H1 (cell line): ENCODE measurements around the gene FAU. TPM values are rescaled to one million over a fixed set of nuclear protein-coding genes. Genes with fewer than 3 reads are reported as not detected.

ENCODE experiments used
- CTCF ChIA-PET: fragments of 300-600 bp; sonication (Branson Sonifier 250); formaldehyde crosslinking; loops from one replicate; lab custom pipeline; 2021; ENCODE audit not compliant: partially characterized antibody; lab: Charles Lee
- POLR2A ChIA-PET: fragments of 300-600 bp; sonication (Branson Sonifier 250); formaldehyde crosslinking; loops from one replicate; lab custom pipeline; 2021; ENCODE audit warnings: inconsistent platforms; ENCODE audit not compliant: partially characterized antibody; lab: Charles Lee
- DNase-seq, 2 experiments: peaks; one replicate each; pipeline versions ENCODE4 v3.0.0 to v3.0.0-alpha.2; 2010 to 2022; ENCODE audit warnings: low spot score in 2 of 2, low read depth in 1 of 2, mixed read lengths in 1 of 2
- FAIRE-seq: peaks from 2 replicates; lab custom pipeline; 2011; peaks lifted over from hg19 to GRCh38; lab: Jason Lieb, UNC
- H2AFZ ChIP-seq: 2 replicates; pipeline ENCODE4 v1.8.1; 2012; ENCODE audit warnings: low read length, inconsistent platforms
- H2AK5ac ChIP-seq: 2 replicates; pipeline ENCODE4 v1.6.1; 2013; ENCODE audit warnings: low read depth, low read length
- H2BK120ac ChIP-seq: replicated peaks from 2 replicates; pipeline ENCODE3; 2013; ENCODE audit warnings: low read depth, low read length, inconsistent platforms
- H2BK12ac ChIP-seq: 2 replicates; pipeline ENCODE4 v1.6.1; 2013; ENCODE audit warnings: low read depth, low read length
- H2BK15ac ChIP-seq: 2 replicates; pipeline ENCODE4 v1.6.1; 2013; ENCODE audit warnings: low read length
- H2BK20ac ChIP-seq: 2 replicates; pipeline ENCODE4 v1.6.1; 2013; ENCODE audit warnings: low read length
- H2BK5ac ChIP-seq: 2 replicates; pipeline ENCODE4 v1.6.1; 2013; ENCODE audit warnings: low read depth, low read length
- H3K14ac ChIP-seq: 2 replicates; pipeline ENCODE4 v1.6.1; 2013; ENCODE audit warnings: inconsistent platforms; ENCODE audit not compliant: insufficient read length
- H3K18ac ChIP-seq: 2 replicates; pipeline ENCODE4 v1.6.1; 2013; ENCODE audit warnings: low read length; ENCODE audit errors: extremely low read depth
- H3K23ac ChIP-seq: 2 replicates; pipeline ENCODE4 v1.6.1; 2013; ENCODE audit warnings: inconsistent platforms; ENCODE audit not compliant: insufficient read length
- H3K23me2 ChIP-seq: 2 replicates; pipeline ENCODE4 v1.6.1; 2013; ENCODE audit warnings: low read depth, low read length
- H3K27ac ChIP-seq: 2 replicates; pipeline ENCODE4 v1.6.1; 2011; ENCODE audit warnings: low read depth, low read length, inconsistent platforms
- H3K27me3 ChIP-seq, 4 experiments: replicated peaks in 1 of 4; 1 replicate in 1 of 4; 2 replicates in 3 of 4; pipeline versions ENCODE4 v1.6.1 to v1.8.1; 2011 to 2013; ENCODE audit warnings: low read length in 3 of 4, mild to moderate bottlenecking in 3 of 4, inconsistent platforms in 2 of 4, mixed read lengths in 2 of 4, moderate library complexity in 1 of 4; ENCODE audit not compliant: control insufficient read depth in 3 of 4, insufficient read depth in 3 of 4; ENCODE audit errors: extremely low read depth in 1 of 4
- H3K36me3 ChIP-seq, 4 experiments: 2 replicates each; pipeline versions ENCODE4 v1.6.1 to v1.8.1; 2011 to 2013; ENCODE audit warnings: mild to moderate bottlenecking in 4 of 4, low read length in 3 of 4, moderate library complexity in 2 of 4, control low read depth in 1 of 4, inconsistent platforms in 1 of 4; ENCODE audit not compliant: insufficient read depth in 4 of 4, control insufficient read depth in 2 of 4
- H3K4ac ChIP-seq: replicated peaks from 2 replicates; pipeline ENCODE3; 2013; ENCODE audit warnings: low read length, low read depth, mixed read lengths, inconsistent platforms; ENCODE audit not compliant: insufficient read length
- H3K4me1 ChIP-seq, 4 experiments: replicated peaks in 1 of 4; 1 replicate in 1 of 4; 2 replicates in 3 of 4; pipeline versions ENCODE4 v1.6.1 to v1.8.1; 2011 to 2013; ENCODE audit warnings: low read length in 3 of 4, inconsistent platforms in 2 of 4, mixed read lengths in 1 of 4; ENCODE audit not compliant: insufficient read depth in 4 of 4, control insufficient read depth in 3 of 4
- H3K4me2 ChIP-seq, 2 experiments: 2 replicates each; pipeline versions ENCODE4 v1.6.1 to v1.8.1; 2011 to 2013; ENCODE audit warnings: low read depth in 2 of 2, low read length in 2 of 2, control low read depth in 1 of 2, inconsistent platforms in 1 of 2, mild to moderate bottlenecking in 1 of 2; ENCODE audit not compliant: insufficient read depth in 1 of 2
- H3K4me3 ChIP-seq, 4 experiments: fragments of 200-600, 300-600 bp in 1 of 4; sonication (generic), shearing (Covaris generic), sonication (Bioruptor Twin) in 1 of 4; 2 replicates each; pipeline versions ENCODE4 v1.5.1 to v1.8.1; 2011 to 2016; ENCODE audit warnings: low read length in 4 of 4, low read depth in 3 of 4, control low read depth in 2 of 4, inconsistent platforms in 2 of 4, mild to moderate bottlenecking in 2 of 4, mixed read lengths in 1 of 4, moderate library complexity in 1 of 4; ENCODE audit not compliant: insufficient read depth in 2 of 4; ENCODE audit errors: extremely low read depth in 1 of 4
- H3K56ac ChIP-seq: replicated peaks from 2 replicates; pipeline ENCODE3; 2013; ENCODE audit warnings: low read depth, mild to moderate bottlenecking, mixed read lengths, low read length, inconsistent platforms; ENCODE audit not compliant: insufficient read length
- H3K79me1 ChIP-seq: 2 replicates; pipeline ENCODE4 v1.6.1; 2013; ENCODE audit warnings: low read depth, low read length, control low read depth
- H3K79me2 ChIP-seq, 2 experiments: 2 replicates each; pipeline versions ENCODE4 v1.6.1 to v1.8.1; 2012 to 2013; ENCODE audit warnings: low read length in 2 of 2, mild to moderate bottlenecking in 2 of 2, inconsistent platforms in 1 of 2; ENCODE audit not compliant: insufficient read depth in 2 of 2, control insufficient read depth in 1 of 2
- H3K9ac ChIP-seq, 4 experiments: replicated peaks in 1 of 4; 1 replicate in 1 of 4; 2 replicates in 3 of 4; pipeline versions ENCODE4 v1.6.1 to v1.8.1; 2011 to 2013; ENCODE audit warnings: low read depth in 3 of 4, low read length in 3 of 4, control low read depth in 2 of 4, mild to moderate bottlenecking in 2 of 4, moderate library complexity in 2 of 4, inconsistent platforms in 1 of 4; ENCODE audit errors: extremely low read depth in 1 of 4
- H3K9me3 ChIP-seq, 2 experiments: 2 replicates each; pipeline versions ENCODE4 v1.6.1 to v1.8.1; 2012 to 2013; ENCODE audit warnings: mild to moderate bottlenecking in 2 of 2, moderate library complexity in 2 of 2, control low read depth in 1 of 2, inconsistent platforms in 1 of 2, low read depth in 1 of 2, low read length in 1 of 2, mixed read lengths in 1 of 2; ENCODE audit not compliant: insufficient read depth in 2 of 2
- H4K20me1 ChIP-seq, 2 experiments: replicated peaks in 1 of 2; 2 replicates each; pipeline versions ENCODE3 to v1.8.1; 2011 to 2013; ENCODE audit warnings: inconsistent platforms in 2 of 2, low read length in 2 of 2, mild to moderate bottlenecking in 1 of 2; ENCODE audit not compliant: insufficient read depth in 2 of 2, control insufficient read depth in 1 of 2
- H4K5ac ChIP-seq: 2 replicates; pipeline ENCODE4 v1.6.1; 2013; ENCODE audit warnings: low read length, low read depth, mixed read lengths, inconsistent platforms; ENCODE audit not compliant: insufficient read length
- H4K8ac ChIP-seq: 2 replicates; pipeline ENCODE4 v1.8.0; 2013; ENCODE audit warnings: mild to moderate bottlenecking, moderate library complexity, low read length, inconsistent platforms; ENCODE audit not compliant: insufficient read depth; ENCODE audit errors: extremely low read depth
- H4K91ac ChIP-seq: replicated peaks from 2 replicates; pipeline ENCODE3; 2013; ENCODE audit warnings: low read length, mixed read lengths, inconsistent platforms; ENCODE audit not compliant: insufficient read length
- BCL11A ChIP-seq, 2 experiments: IDR thresholded peaks; one replicate each; pipeline ENCODE4 v1.6.1; 2011; ENCODE audit warnings: low read depth in 2 of 2, low read length in 2 of 2, mild to moderate bottlenecking in 2 of 2
- CTBP2 ChIP-seq: IDR thresholded peaks from 2 replicates; pipeline ENCODE4 v1.7.0; 2011; ENCODE audit warnings: borderline replicate concordance, mild to moderate bottlenecking, moderate library complexity, mixed read lengths, low read length; ENCODE audit not compliant: insufficient read depth, insufficient read length
- MAFK ChIP-seq: IDR thresholded peaks from 2 replicates; pipeline ENCODE4 v1.6.1; 2012; ENCODE audit warnings: low read depth, mild to moderate bottlenecking, improper control_type of control experiment, low read length
- POLR2A ChIP-seq, 2 experiments: IDR thresholded peaks; 1 replicate in 1 of 2; 2 replicates in 1 of 2; pipeline ENCODE4 v1.6.1; 2011; ENCODE audit warnings: low read depth in 2 of 2, low read length in 2 of 2, mild to moderate bottlenecking in 2 of 2; ENCODE audit errors: control extremely low read depth in 1 of 2
- POLR2AphosphoS5 ChIP-seq: IDR thresholded peaks from 2 replicates; pipeline ENCODE4 v1.6.1; 2011; ENCODE audit warnings: low read depth, low read length
- RBBP5 ChIP-seq: IDR thresholded peaks from 2 replicates; pipeline ENCODE4 v1.7.1; 2012; ENCODE audit warnings: low read depth, mild to moderate bottlenecking, inconsistent platforms, low read length, moderate library complexity, borderline replicate concordance
- SAP30 ChIP-seq: fragments of 300-600 bp; sonication (generic); IDR thresholded peaks from 2 replicates; pipeline ENCODE4 v1.7.1; 2012; ENCODE audit warnings: low read length, moderate library complexity, mild to moderate bottlenecking, inconsistent platforms; ENCODE audit not compliant: insufficient read depth, insufficient replicate concordance
- YY1 ChIP-seq: IDR thresholded peaks from 2 replicates; pipeline ENCODE4 v1.6.1; 2011; ENCODE audit warnings: low read depth, mild to moderate bottlenecking, low read length
- WGBS, 2 experiments: shearing (Covaris generic) in 1 of 2; methylation state at CpG; one replicate each; pipeline versions ENCODE4 v1.1.6 to v1.1.7; 2013 to 2015; ENCODE audit warnings: low lambda C conversion rate in 2 of 2, mixed read lengths in 2 of 2, inconsistent platforms in 1 of 2, low coverage in 1 of 2, missing lambda C conversion rate in 1 of 2; ENCODE audit not compliant: insufficient replicate concordance in 2 of 2, insufficient coverage in 1 of 2, insufficient read length in 1 of 2; ENCODE audit errors: extremely low coverage in 1 of 2, missing lambda C conversion rate in 1 of 2; 5-methylcytosine and 5-hydroxymethylcytosine counted together
- polyA plus RNA-seq, 7 experiments: library from polyadenylated mRNA; depleted of rRNA in 3 of 7; stranded (reverse) in 5 of 7; unstranded in 2 of 7; fragments of >200 nt in 5 of 7; fragments of 200-250 nt in 2 of 7; gene quantifications; 1 replicate in 5 of 7; 2 replicates in 1 of 7; 4 replicates in 1 of 7; pipeline versions ENCODE4 v1.2.1 to v1.2.3, GENCODE V29; 2011 to 2013; ENCODE audit warnings: missing spikeins in 2 of 7, mixed read lengths in 2 of 7
- total RNA-seq: library from RNA; stranded (reverse); fragmentation: NEBNext Ultra II Directional; extraction: Animal tissue kit (Norgen Biotek cat#: 25700); gene quantifications from 2 replicates; pipeline ENCODE4 v1.2.1, GENCODE V29; 2021
- TF ChIP-seq, protein P1 (sequence below): IDR thresholded peaks from 2 replicates; pipeline ENCODE4 v1.6.1; 2012; ENCODE audit warnings: low read length, inconsistent platforms

The FAU gene
- total and polyA plus RNA-seq, 2 of the 8 experiments (the other 6 are each of a cell fraction or from before 2014, with no cell fraction given) = 826 to 896 TPM

DNA sequence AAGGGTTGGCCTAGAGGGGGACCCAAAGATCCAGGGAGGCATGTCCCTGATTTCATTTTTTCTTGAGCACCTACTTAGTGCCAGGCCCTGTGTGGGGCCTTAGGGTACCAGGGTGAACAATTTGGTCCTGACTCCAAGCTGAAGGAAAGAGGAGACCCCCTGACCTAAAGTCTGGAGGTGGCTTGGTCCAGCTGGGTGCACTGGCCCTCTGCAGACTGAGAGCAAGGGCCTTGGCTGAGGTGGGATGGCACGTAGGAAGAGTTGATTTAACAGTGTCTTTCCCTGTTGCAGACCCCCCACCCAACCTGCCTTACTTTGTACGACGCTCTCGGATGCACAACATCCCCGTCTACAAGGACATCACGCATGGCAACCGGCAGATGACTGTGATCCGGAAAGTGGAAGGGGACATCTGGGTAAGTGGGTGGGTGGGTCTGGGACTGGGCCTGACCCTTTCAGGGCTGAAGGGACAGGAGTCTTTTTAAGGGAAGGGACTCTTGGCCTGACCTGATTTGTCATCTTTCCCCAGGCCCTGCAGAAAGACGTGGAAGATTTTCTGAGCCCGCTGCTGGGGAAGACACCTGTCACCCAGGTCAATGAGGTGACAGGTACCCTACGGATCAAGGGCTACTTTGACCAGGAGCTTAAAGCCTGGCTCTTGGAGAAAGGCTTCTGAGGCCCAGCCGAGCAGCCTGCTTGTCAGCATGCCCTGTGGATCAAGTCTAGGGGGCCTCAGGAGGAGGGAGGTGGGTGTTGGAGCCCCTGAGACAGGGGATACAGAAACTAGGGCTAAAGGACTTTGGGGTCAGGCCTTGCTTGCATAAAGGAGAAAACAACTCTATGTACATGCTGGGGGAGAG lies 3.5 kb upstream of the FAU start:
- Histone ChIP-seq H2AFZ (no peak overlapping the region), H3K4me3 (no peak overlapping the region)

More for the DNA sequence above, 3.5 kb upstream of the FAU start:
- H3K27ac ChIP-seq = no peak overlapping the region
- no peak for FAIRE-seq
- TF ChIP-seq YY1 (no peak), POLR2AphosphoS5 (no peak), POLR2A (IDR thresholded peaks at IDR 0.05; ENCODE audit: control extremely low read depth in 1 of 2, low read depth in 2 of 2, low read length in 2 of 2) (no peak), BCL11A (IDR thresholded peaks at IDR 0.05; ENCODE audit: low read depth in 2 of 2, low read length in 2 of 2) (no peak), CTBP2 (no peak), RBBP5 (no peak), MAFK (no peak), SAP30 (no peak)
- TF ChIP-seq, protein P1, sequence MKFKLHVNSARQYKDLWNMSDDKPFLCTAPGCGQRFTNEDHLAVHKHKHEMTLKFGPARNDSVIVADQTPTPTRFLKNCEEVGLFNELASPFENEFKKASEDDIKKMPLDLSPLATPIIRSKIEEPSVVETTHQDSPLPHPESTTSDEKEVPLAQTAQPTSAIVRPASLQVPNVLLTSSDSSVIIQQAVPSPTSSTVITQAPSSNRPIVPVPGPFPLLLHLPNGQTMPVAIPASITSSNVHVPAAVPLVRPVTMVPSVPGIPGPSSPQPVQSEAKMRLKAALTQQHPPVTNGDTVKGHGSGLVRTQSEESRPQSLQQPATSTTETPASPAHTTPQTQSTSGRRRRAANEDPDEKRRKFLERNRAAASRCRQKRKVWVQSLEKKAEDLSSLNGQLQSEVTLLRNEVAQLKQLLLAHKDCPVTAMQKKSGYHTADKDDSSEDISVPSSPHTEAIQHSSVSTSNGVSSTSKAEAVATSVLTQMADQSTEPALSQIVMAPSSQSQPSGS = no peak
- TF ChIP-seq, all 59 proteins: peak for 0
- Histone ChIP-seq H3K79me2 (peaks cover 6 to 32% of the 10 kb centered on the region in 2 experiments), H3K4me2 (no peak overlapping the region), H3K36me3 (peaks cover 18 to 58% (median 49%) of the 10 kb centered on the region in 4 experiments), H3K27me3 (no peaks in the 10 kb centered on the region), H4K91ac (no peak overlapping the region), H2BK12ac (no peak overlapping the region), H3K23me2 (peaks cover 3% of the 10 kb centered on the region; the same call in 1 of the 2 replicates), H2AK5ac (no peak overlapping the region), H3K18ac (no peak overlapping the region), H3K4ac (no peak overlapping the region), H3K23ac (no peak overlapping the region), H3K56ac (no peak overlapping the region), H2BK120ac (no peak overlapping the region), H3K4me1 (peaks cover 0 to 6% (median 1%) of the 10 kb centered on the region in 4 experiments; a peak in 4 of 7 replicates), H2BK15ac (no peak overlapping the region), H3K14ac (no peak overlapping the region), H3K9ac (no peak overlapping the region), H2BK5ac (no peak overlapping the region), H2BK20ac (no peak overlapping the region), H3K79me1 (peaks cover 9% of the 10 kb centered on the region), H4K20me1 (peaks cover 0 to 9% of the 10 kb centered on the region in 2 experiments), H3K9me3 (no peaks in the 10 kb centered on the region), H4K5ac (no peak overlapping the region), H4K8ac (no peak overlapping the region)
- WGBS, 2 experiments = 92% methylated on average over 12 of the region's 12 CpGs; no CpG with 5 or more reads in 1 of the 2 experiments
- no peak for DNase-seq
- POLR2A ChIA-PET = interaction anchor here (1.3 to 15.8 kb wide), 4 partner anchors 10 to 61 kb away, joined by 3 to 305 read pairs (median 20); partner anchors contain the start of genes FAU, MRPL49, SYVN1 and TM7SF2
- CTCF ChIA-PET = interaction anchor here (1.1 to 9.5 kb wide), 2 partner anchors 14 to 50 kb away, joined by 4 to 71 read pairs; partner anchors contain the start of gene TM7SF2
